H4 (cell line): ENCODE data around the gene SPATC1L. TPM values are rescaled to one million over a fixed set of nuclear protein-coding genes. Genes with fewer than 3 reads are reported as not detected.

Source experiments
- DNase-seq: peaks from one replicate; pipeline ENCODE4 v3.0.0-alpha.2; 2015; ENCODE audit warnings: low spot score
- total RNA-seq: library from RNA; depleted of rRNA; stranded (reverse); fragments of >200 nt; shearing (Covaris generic); gene quantifications from 2 replicates; pipeline ENCODE4 v1.2.3, GENCODE V29; 2014

The SPATC1L gene
- total RNA-seq, 1 experiment from 2014 or later = 2.7 TPM

DNA sequence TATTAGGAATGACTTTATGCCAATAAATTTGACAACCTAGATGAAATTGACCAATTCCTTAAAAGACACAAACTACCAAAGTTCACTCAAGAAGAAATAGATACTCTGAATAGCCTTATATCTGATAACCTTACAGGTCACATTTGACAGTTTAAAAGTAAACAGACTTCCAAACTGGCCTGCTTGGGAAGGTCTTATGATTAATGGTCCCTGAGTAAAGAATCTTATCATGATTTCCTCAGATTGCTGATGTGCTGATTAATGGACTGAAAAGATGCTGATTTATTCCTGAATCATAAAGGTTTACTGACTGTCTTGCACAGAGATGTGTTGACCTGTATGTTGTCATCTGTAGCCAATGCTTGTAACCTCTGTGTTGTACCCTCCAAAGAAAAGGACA is 19.2 kb downstream of the SPATC1L start:
- no peak for DNase-seq

GRCh38 chr21:46163380-46163779 is 20.9 kb downstream of the SPATC1L start:
- DNase-seq = no peak

GRCh38 chr21:46161633-46162592 is 22.3 kb downstream of the SPATC1L start:
- no peak for DNase-seq

GRCh38 chr21:46160907-46161632 is 23.2 kb downstream of the SPATC1L start:
- no peak for DNase-seq

DNA sequence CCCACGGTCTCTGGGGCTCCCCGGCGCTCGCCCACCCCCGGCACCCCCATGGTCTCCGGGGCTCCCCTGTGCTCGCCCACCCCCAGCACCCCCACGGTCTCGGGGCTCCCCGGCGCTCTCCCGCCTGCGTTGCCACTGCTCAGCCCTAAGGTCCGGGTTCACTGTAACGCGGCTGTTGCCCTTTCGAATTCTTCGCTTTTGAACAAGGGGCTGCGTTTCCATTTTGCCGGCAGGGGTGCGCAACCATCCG is 23.7 kb downstream of the SPATC1L start:
- DNase-seq = no peak

DNA sequence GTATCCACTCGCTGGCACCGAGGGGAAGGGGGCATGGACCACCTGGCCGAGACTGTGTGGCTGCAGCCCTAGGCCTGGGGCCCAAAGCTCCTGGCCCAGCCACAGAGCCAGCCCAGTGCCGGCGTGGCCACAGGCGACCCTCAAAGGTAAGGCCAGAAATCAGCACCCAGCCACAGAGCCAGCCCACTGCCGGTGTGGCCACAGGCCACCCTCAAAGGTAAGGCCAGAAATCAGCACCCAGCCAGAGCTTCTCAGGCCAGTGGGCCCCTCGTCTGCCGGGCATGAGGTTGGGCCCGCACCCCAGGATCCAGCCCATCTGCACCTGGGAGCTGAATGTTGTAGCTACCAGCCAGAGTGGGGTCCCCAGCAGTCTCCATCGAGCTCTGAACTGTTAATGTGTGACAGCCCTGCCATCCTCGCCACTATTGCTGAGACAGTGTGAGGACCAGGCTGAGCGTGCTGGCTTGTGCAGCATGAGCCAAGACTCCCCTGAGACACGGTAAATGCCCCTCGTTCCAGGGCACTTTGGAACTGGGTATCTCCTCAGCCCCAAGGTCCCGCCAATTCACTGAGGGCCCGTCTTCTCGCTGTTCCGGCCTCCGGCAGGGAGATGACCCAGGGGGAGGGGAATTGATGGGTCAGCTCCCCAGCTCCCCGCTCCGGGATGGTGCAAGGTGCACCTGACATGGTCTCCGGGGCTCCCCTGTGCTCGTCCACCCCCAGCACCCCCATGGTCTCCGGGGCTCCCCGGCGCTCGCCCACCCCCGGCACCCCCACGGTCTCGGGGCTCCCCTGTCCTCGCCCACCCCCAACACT is 24.2 kb downstream of the SPATC1L start:
- DNase-seq = no peak

DNA sequence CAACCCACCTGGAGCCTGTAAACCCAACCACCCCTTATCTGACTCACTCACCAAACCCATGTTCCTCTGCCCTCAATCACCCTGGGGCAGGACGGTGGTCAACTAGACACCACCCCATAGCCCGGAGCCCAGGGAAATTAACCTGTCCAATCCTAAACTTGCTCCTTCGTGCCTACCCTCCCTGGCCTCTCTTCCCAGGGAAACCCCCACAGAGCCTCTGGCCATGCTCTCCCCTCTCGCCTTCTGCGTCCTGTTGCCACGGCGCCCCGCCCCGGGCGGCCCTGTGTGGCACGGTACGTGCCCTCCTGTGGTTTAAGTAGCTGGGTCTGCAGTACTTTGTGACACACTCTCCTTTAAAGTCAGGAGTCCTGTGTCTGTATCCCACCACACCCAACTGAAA is 24.9 kb downstream of the SPATC1L start:
- DNase-seq = no peak

- no peak for DNase-seq
Measured at GRCh38 chr21:46158666-46159300, 25.5 kb downstream of the SPATC1L start.

DNA sequence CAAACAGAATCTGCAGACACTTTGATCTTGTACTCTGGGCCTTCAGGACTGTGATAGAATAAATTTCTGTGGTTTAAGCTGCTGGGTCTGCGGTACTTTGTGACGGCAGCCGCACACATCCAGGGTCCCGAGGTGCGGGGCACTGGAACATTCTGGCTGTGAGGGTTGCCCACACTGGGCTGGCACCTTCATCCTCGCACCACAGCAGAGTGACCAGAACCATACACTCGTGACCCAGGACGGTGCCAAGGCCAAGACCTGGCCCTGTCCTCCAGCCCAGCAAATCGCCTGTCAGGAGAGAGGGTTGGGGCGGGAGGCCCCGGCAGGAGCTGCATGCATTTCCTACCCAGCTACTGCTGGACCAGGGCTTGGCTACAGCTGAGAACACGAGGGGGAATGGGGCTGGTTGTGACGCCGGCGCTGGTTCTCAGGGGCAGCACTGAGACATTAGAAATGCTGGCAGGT is 26.2 kb downstream of the SPATC1L start:
- no peak for DNase-seq

- DNase-seq = no peak
Measured at GRCh38 chr21:46157396-46157986, 26.8 kb downstream of the SPATC1L start.

- no peak for DNase-seq
Measured at GRCh38 chr21:46156678-46157077, 27.6 kb downstream of the SPATC1L start.

GRCh38 chr21:46156378-46156645 is 27.9 kb downstream of the SPATC1L start:
- DNase-seq = no peak

GRCh38 chr21:46155514-46156377 is 28.5 kb downstream of the SPATC1L start, which contains the start of gene FTCD:
FTCD (minus strand) TSS chr21:46155579; CDS start chr21:46155523, 56 bp downstream.
- no peak for DNase-seq

GRCh38 chr21:46154955-46155513 is 29.2 kb downstream of the SPATC1L start:
- no peak for DNase-seq

GRCh38 chr21:46154155-46154954 is 29.9 kb downstream of the SPATC1L start:
- DNase-seq = no peak

DNA sequence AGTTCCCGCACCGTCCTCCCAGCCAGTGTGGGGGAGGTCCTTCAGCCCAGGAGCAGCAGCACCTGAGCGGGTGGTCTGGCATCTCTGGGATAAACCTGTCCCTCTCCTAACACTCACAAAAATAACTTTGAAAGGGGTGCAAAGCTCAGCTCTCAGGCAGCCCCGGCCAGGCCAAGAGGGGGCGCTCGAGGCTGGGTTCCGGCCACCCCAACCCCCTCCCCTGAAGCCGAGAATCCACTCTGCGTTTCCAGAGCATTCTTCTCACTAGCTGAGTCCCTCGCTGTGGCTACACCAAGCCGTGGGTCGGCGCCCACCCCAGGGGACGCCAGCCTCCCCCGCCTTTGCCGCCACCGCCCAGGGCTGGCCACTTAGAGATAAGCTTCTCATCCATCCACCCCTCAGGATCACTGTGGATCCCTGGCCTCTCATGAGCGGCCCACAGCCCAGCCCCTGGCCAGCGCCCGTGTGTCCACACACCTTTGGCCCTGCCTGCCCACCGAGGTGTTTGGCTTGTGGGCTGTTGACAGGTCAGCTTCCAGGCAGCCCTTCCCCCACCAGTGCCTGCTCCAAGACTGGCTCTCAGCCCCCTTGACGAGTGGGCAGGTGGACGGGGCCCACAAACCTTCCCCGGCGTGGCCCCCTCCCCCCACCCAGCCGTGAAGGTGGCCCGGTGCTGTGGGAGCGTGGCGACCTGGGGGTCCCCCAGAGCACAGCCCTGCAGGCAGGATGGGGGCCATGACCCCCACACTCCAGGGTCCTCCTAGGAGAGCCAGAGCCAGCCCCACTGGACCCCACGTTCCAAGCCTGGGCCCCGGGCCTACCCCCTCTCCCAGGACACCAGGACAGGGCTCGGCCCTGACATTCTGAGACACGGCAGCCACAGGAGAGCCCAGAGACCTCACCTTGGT is 30.8 kb downstream of the SPATC1L start:
- DNase-seq = no peak

DNA sequence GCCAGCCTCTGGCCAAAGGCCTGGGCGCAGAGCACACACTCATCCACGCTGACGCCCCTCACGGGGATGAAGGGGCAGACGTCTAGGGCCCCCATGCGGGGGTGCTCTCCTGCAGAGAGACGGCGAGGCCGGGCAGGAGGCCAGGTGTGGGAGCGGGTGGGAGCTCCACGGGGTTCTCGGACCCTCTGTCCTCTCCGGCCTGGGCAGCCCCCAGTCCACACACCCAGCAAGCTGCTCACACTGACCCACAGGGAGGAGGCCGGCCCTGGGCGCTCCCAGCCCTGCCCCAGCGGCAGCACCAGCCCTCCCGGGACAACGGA is 31.4 kb downstream of the SPATC1L start:
- no peak for DNase-seq
